WTC11 (cell line): ENCODE results near the gene KRT86. TPM values are rescaled to one million over a fixed set of nuclear protein-coding genes. Genes with fewer than 3 reads are reported as not detected.

Experiments
- ATAC-seq: fragments of 200-7000 bp; cut with Tn5 transposase; 2 replicates; pipeline ENCODE4 v1.10.0; 2021; ENCODE audit warnings: mild to moderate bottlenecking, moderate library complexity
- CTCF ChIA-PET: fragments of 300-600 bp; sonication (Branson Sonifier 250); formaldehyde crosslinking; loops from one replicate; lab custom pipeline; 2021; ENCODE audit warnings: antibody characterized with exemption; lab: Charles Lee
- POLR2A ChIA-PET: fragments of 350-600 bp; sonication (Branson Sonifier 250); formaldehyde crosslinking; loops from one replicate; lab custom pipeline; 2021; ENCODE audit warnings: antibody characterized with exemption; lab: Charles Lee
- DNase-seq: peaks from one replicate; pipeline ENCODE4 v3.0.0; 2021; ENCODE audit warnings: low spot score
- H3K27ac Mint-ChIP-seq: 2 replicates; pipeline ENCODE4 v1.8.0; 2021; ENCODE audit warnings: mixed read lengths
- H3K27me3 Mint-ChIP-seq: 2 replicates; pipeline ENCODE4 v1.8.0; 2021; ENCODE audit warnings: low read depth, mild to moderate bottlenecking, moderate library complexity, mixed read lengths
- H3K36me3 Mint-ChIP-seq: 2 replicates; pipeline ENCODE4 v1.8.0; 2021; ENCODE audit warnings: mixed read lengths
- H3K4me1 Mint-ChIP-seq: 2 replicates; pipeline ENCODE4 v1.8.0; 2022; ENCODE audit warnings: mixed read lengths
- H3K4me3 Mint-ChIP-seq: 2 replicates; pipeline ENCODE4 v1.8.0; 2021; ENCODE audit warnings: mild to moderate bottlenecking, moderate library complexity, mixed read lengths
- H3K9me3 Mint-ChIP-seq: 2 replicates; pipeline ENCODE4 v1.8.0; 2021; ENCODE audit warnings: mixed read lengths
- ATF6 ChIP-seq: sonication (generic); formaldehyde crosslinking; IDR thresholded peaks from 2 replicates; pipeline ENCODE4 v1.8.1; 2023; ENCODE audit warnings: mild to moderate bottlenecking, missing genetic modification reagents
- CTCF ChIP-seq: fragments of 200-600 bp; IDR thresholded peaks from 2 replicates; pipeline ENCODE4 v1.8.0; 2022; ENCODE audit warnings: antibody characterized with exemption
- FOXP1 ChIP-seq: sonication (generic); formaldehyde crosslinking; IDR thresholded peaks from 2 replicates; pipeline ENCODE4 v1.8.0; 2022; ENCODE audit warnings: missing genetic modification reagents, mild to moderate bottlenecking, moderate library complexity, borderline replicate concordance
- HMGXB4 ChIP-seq: sonication (generic); formaldehyde crosslinking; IDR thresholded peaks from 2 replicates; pipeline ENCODE4 v1.8.1; 2023; ENCODE audit warnings: mild to moderate bottlenecking, moderate library complexity, missing genetic modification reagents
- IRF2 ChIP-seq: sonication (generic); formaldehyde crosslinking; IDR thresholded peaks from 2 replicates; pipeline ENCODE4 v1.8.0; 2022; ENCODE audit warnings: low read depth, missing genetic modification reagents, borderline replicate concordance
- NR3C1 ChIP-seq: sonication (generic); formaldehyde crosslinking; conservative IDR thresholded peaks from 2 replicates; pipeline ENCODE4 v1.8.1; 2023; ENCODE audit warnings: low read depth, mild to moderate bottlenecking, missing genetic modification reagents
- STAT6 ChIP-seq: sonication (generic); formaldehyde crosslinking; conservative IDR thresholded peaks from 2 replicates; pipeline ENCODE4 v1.8.1; 2023; ENCODE audit warnings: mild to moderate bottlenecking, low read depth, missing genetic modification reagents, moderate library complexity
- ZMAT4 ChIP-seq: fragments of 250-450 bp; sonication (Bioruptor Pico); IDR thresholded peaks from 2 replicates; pipeline ENCODE4 v1.9.0; 2021; ENCODE audit warnings: mild to moderate bottlenecking
- ZNF416 ChIP-seq: fragments of 250-450 bp; sonication (Bioruptor Pico); IDR thresholded peaks from 2 replicates; pipeline ENCODE4 v1.9.0; 2021; ENCODE audit warnings: mild to moderate bottlenecking, inconsistent platforms
- ZNF425 ChIP-seq: fragments of 250-450 bp; sonication (Bioruptor Pico); conservative IDR thresholded peaks from 2 replicates; pipeline ENCODE4 v1.9.0; 2021; ENCODE audit warnings: mild to moderate bottlenecking
- ZSCAN18 ChIP-seq: fragments of 250-450 bp; sonication (Bioruptor Pico); IDR thresholded peaks from 2 replicates; pipeline ENCODE4 v2.1.2; 2022; ENCODE audit warnings: mild to moderate bottlenecking, moderate library complexity
- total RNA-seq: library from RNA; stranded (reverse); gene quantifications from 3 replicates; pipeline ENCODE4 v1.2.3, GENCODE V29; 2021

KRT86 gene
- total RNA-seq, 1 experiment from 2014 or later, result 0.11 TPM

GRCh38 chr12:52230364-52231281 is 43.8 kb upstream of the KRT86 start:
- CTCF ChIA-PET, result interaction anchor here (1.2 to 5.9 kb wide), 6 partner anchors 9 to 97 kb away, joined by 3 to 56 read pairs (median 4); no protein-coding TSS in a partner anchor
- ATAC-seq, result no peak
- no peak for DNase-seq
- Mint-ChIP-seq H3K27ac (no peak overlapping the region), H3K27me3 (peaks cover 53% of the 10 kb centered on the region), H3K4me1 (peaks cover 36% of the 10 kb centered on the region), H3K9me3 (no peaks in the 10 kb centered on the region), H3K4me3 (no peak overlapping the region)
- TF ChIP-seq STAT6 (CRISPR knock-in tag), result no peak
- TF ChIP-seq ZNF416 (CRISPR knock-in tag), result no peak
- TF ChIP-seq, all 79 proteins: peak for 0
- POLR2A ChIA-PET, result no interaction called here
- no peaks in the 10 kb centered on the region for H3K36me3 Mint-ChIP-seq

- Mint-ChIP-seq H3K27ac (no peak overlapping the region), H3K4me1 (peaks cover 37% of the 10 kb centered on the region), H3K4me3 (peak overlapping the region; percentile 78), H3K9me3 (no peaks in the 10 kb centered on the region), H3K27me3 (peaks cover 54% of the 10 kb centered on the region), H3K36me3 (no peaks in the 10 kb centered on the region)
- DNase-seq, result no peak
- POLR2A ChIA-PET, result no interaction called here
- TF ChIP-seq NR3C1 (CRISPR knock-in tag) (no peak), HMGXB4 (no peak), IRF2 (CRISPR knock-in tag) (no peak), ATF6 (CRISPR knock-in tag) (no peak), FOXP1 (CRISPR knock-in tag) (no peak), ZMAT4 (CRISPR knock-in tag) (no peak), CTCF (no peak), ZSCAN18 (no peak), ZNF425 (CRISPR knock-in tag) (no peak)
- no peak for ATAC-seq
- CTCF ChIA-PET, result interaction anchor here (1.2 to 5.9 kb wide), 4 partner anchors 9 to 96 kb away, joined by 3 to 56 read pairs (median 4); no protein-coding TSS in a partner anchor
Observed at GRCh38 chr12:52231305-52232202, 42.9 kb upstream of the KRT86 start.
